ENCODE data around the gene PDS5A.

GRCh38 chr4:39812500-39812899, 165.2 kb downstream of the PDS5A start:
- TF ChIP-seq CTCF (IDR thresholded peaks at IDR 0.05): no peak
- no peak for TF ChIP-seq POLR2A (IDR thresholded peaks at IDR 0.05)
